Fibroblast of the aortic adventitia (primary cell): Measurements from ENCODE around the gene TAS2R42. TPM values are rescaled to one million over a fixed set of nuclear protein-coding genes. Genes with fewer than 3 reads are reported as not detected.

ENCODE experiments used
- DNase-seq: peaks from one replicate; pipeline ENCODE4 v3.0.0-alpha.2; 2010; ENCODE audit warnings: low read depth
- H3K4me3 ChIP-seq: 2 replicates; pipeline ENCODE4 v1.5.1; 2011; ENCODE audit warnings: low read depth, mild to moderate bottlenecking, control low read depth, low read length, moderate library complexity
- CTCF ChIP-seq: IDR thresholded peaks from 2 replicates; pipeline ENCODE4 v1.5.1; 2011; ENCODE audit warnings: mild to moderate bottlenecking, low read length, control low read depth, inconsistent platforms; ENCODE audit not compliant: insufficient read depth
- total RNA-seq: library from RNA; depleted of rRNA; stranded (reverse); fragments of >200 nt; gene quantifications from 2 replicates; pipeline ENCODE4 v1.2.3, GENCODE V29; 2012; ENCODE audit warnings: low replicate concordance

The TAS2R42 gene
- total RNA-seq, 1 donor = not detected

GRCh38 chr12:11202811-11203210 lies 16.1 kb upstream of the TAS2R42 start:
- no peak for TF ChIP-seq CTCF
- H3K4me3 ChIP-seq = no peak overlapping the region
- no peak for DNase-seq

- H3K4me3 ChIP-seq = no peak overlapping the region
- TF ChIP-seq CTCF = no peak
- DNase-seq = no peak
Measured at GRCh38 chr12:11183011-11183410, 3.7 kb downstream of the TAS2R42 start.

- no peak for DNase-seq
- no peak for TF ChIP-seq CTCF
- no peak overlapping the region for H3K4me3 ChIP-seq
Measured at GRCh38 chr12:11182529-11182928, 4.2 kb downstream of the TAS2R42 start.

GRCh38 chr12:11178250-11178649 lies 8.5 kb downstream of the TAS2R42 start:
- no peak overlapping the region for H3K4me3 ChIP-seq
- no peak for DNase-seq
- no peak for TF ChIP-seq CTCF

- peak; percentile 59 for DNase-seq
- H3K4me3 ChIP-seq = no peak overlapping the region
- TF ChIP-seq CTCF = no peak
Measured at GRCh38 chr12:11174022-11174421, 12.7 kb downstream of the TAS2R42 start.

GRCh38 chr12:11171969-11172675 lies 14.6 kb downstream of the TAS2R42 start:
- no peak for TF ChIP-seq CTCF
- DNase-seq = peak; percentile 42
- H3K4me3 ChIP-seq = peak overlapping the region; percentile 90
